Activated CD4-positive, CD25-positive, alpha-beta regulatory T cell (primary cell): ENCODE data around the gene ZNF154.

Source experiments
- DNase-seq, 4 experiments: peaks; one replicate each; lab custom pipeline; 2025; lab: John Stamatoyannopoulos, UW

Gene ZNF154

DNA sequence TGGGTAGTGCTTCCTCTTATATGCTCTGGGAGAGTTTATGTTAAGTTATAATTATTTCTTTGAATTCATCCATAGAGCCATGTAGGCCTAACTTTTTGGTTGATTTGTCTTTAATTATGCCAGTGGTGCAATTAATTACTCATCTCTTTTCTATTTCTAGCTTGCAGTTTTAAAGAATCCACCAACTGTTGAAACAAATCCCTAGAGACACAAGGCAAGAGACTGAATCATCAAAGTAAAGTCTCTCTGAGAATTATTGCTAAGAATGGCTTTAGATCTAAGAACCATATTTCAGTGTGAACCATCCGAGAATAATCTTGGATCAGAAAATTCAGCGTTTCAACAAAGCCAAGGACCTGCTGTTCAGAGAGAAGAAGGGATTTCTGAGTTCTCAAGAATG is 33.1 kb downstream of the ZNF154 start:
- DNase-seq, result no peak

DNA sequence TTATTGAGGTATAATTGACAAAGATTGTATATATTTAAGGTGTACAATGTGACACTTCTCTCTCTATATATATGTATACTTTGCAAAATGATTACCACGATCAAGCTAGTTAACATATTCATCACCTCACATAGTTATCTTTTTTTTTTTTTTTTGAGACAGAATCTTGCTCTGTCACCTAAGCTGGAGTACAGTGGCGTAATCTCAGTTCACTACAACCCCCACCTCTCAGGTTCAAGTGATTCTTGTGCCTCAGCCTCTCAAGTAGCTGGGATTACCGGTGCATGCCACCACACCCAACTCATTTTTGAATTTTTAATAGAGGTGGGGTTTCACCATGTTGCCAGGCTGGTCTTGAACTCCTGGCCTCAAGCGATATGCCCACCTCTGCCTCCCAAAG is 36.5 kb downstream of the ZNF154 start:
- DNase-seq, result no peak

DNA sequence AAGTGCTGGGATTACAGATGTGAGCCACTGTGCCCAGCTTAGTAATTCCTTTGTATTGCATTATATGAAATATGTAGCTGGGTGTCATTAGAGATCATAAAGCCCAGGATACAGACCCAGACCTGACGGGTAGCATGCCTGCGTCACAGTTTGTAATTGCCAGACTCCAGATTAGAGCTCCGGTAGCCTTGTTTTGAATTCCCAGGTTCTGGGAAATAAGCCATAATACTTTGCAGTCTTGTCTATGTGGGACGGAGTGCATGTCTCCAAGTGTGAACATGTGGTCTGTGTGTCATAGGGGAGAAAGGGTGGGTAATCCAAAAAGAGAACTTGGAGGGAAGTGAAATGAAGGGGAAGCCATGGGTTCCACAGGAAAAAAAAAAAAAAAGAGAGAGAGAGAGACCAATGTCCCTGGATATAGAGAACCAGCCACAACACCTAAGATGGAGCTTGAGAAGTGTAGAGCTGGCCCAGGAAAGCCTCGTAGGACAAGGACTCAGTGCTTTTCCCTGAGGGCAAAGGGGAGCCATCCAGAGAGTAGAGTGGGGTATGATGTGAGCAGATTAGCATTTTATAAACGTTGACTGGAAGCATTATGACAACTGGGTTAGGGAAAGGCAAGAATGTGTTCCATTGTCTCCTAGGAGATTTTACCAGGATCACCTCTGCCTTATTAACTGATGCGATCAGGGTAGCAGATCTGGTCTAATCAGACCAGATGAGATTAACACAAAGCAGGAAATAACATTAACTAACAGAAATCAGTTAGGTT is 37.7 kb downstream of the ZNF154 start:
- no peak for DNase-seq

DNA sequence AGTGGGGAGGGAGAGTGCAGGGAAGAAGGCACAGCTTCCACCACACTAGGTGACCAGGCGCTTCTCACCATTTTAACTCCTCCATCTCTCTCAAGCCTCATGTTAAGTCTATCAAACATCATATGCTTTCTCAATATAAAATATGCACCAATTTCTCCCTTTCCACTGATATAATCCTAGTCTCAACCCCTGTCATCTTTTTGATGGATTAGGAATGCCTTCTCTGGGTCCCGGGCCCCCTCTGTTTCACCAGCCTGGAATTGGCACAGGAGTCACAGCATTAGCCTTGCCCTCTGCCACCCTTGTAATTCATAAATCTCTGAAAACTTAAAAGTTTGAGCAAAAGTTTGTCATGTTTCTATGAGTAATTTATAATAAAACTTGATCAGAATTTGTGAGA is 40.4 kb downstream of the ZNF154 start, which contains the start of gene ZSCAN4:
ZSCAN4 (plus strand) TSS at position 301 of the 400 bp plus-strand sequence. CDS start 7,211 bp downstream, outside the sequence.
- no peak for DNase-seq

DNA sequence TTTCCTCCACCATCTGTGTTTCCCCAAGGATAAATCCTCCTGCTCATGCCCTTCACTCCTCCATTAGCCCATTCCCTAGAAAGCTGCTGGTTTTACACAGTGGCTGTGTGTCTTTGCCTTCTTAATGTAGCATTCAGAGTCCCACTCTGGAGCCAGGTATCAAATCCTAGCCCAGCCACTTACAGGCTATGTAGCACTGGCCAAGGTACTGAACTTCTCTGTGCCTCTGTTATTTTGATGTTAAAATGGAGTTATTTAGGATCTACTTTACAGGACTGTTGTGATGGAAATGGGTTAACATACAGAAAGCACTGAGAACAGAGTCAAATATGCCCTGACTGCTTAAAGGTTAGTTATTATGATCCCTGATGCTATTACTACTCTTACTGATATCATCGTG is 41.8 kb downstream of the ZNF154 start:
- DNase-seq, result no peak

DNA sequence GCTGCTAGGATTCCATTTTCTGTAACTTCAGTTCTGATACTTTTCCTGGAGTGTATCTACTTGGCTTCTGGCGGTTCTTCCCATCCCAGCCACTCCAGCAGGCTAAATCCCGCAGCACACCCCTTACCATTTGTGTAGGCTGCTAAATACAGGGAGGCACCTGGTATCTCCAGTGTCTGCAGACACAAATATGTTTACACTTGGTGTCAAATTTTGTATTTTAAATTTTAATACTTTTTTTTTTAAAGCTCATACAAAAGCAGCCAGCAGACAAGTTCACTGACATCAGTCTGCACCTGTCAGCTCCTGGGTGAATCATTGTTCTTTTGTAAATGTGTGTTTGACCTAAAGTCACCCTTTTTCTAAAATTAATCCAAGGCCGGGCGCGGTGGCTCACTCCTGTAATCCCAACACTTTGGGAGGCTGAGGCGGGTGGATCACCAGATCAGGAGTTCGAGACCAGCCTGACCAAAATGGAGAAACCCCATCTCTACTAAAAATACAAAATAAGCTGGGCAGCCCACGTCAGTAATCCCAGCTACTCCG is 43.7 kb downstream of the ZNF154 start:
- no peak for DNase-seq

DNA sequence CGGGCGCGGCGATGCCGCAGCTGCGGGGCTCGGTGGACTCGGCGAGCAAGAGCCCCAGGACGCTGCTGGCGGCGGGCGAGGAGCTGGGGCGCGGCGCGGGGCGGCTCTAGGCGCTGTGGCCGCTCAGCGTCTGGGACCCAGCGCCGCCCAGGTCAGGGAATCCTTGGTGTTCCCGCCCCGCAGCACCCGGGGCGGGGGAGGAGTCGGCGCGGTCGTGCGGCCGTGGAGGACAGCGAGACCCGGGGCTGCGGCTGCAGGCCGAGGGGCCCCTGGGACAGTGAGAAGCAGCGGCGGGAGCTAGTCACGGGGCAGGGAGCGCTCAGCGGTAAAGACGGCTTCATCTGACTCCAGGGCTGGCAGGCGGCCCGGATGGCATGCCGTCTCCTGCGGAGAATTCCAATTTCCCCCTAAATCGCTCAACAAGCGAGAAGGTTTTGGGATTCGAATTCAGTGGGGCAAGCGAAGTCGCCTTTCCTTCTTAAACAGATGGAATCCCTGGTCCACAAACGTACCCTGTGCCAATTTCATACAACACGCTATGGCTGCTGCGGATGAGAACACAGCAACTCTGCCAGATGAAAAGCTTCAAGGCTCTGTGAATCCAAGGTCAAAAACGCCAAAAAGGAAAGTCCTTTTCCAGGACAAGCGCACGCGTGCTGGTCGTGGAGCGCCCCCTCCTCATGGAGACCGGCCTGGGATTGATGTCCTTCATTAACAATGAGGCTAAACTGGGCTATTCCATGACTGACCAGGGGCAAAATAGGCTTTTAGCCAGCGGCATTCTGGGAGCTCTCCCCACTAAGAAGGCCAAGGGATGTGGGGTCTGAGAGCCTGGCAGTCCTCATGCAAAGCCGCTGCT is 44.5 kb downstream of the ZNF154 start:
- no peak for DNase-seq

DNA sequence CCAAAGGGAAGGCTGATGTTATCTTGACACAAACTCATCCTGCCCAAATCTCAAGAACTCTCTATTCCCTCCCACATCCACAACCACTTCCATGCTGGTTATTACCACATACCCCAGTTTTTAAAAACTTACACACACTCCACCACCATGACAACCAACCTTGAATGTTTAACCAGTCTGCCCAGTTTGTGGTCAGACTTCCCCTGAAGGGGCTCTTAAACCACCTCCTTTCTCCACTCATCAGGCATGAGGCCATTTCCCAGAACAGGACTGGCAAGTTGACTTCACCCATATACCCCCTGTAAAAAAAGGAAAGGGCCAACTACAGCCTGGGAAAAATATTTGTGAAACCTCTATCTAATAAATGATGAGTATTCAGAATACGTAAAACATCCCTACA is 52.7 kb downstream of the ZNF154 start:
- DNase-seq, result no peak

DNA sequence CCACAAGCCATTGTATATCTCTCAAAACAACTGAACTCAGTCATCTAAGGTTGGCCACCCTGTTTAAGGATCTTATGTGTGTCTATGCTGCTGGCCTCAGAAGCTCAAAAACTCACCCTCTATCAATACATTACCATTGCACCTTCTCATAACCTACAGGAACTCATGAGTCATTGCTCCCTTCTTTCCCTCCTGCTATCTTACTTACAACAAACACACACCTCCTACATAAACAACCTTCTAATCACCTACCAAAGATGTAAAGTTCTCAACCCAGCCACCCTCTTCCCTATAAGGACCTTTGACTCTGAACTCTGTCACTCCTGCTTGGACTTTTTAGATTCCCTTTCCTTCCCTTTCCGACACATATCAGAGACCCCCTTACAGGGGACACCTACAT is 53.6 kb downstream of the ZNF154 start:
- DNase-seq, result no peak

DNA sequence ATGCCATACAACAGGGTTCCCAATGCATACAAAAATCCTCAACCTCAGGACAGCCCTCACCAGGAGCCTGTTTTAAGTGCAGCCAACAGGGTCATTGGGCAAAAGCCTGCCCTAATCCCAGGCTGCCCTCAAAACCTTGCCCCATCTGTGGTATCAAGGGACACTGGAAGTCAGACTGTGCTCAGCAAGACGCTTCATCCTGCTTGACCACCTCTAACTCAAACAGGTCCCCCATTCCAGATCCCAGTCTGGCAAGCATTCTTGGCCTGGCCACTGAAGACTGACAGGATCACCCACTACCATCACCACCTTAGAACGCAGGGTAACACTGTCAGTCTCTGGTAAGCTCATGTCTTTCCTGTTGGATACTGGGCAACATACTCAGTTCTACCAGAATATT is 55.3 kb downstream of the ZNF154 start:
- DNase-seq, result no peak

DNA sequence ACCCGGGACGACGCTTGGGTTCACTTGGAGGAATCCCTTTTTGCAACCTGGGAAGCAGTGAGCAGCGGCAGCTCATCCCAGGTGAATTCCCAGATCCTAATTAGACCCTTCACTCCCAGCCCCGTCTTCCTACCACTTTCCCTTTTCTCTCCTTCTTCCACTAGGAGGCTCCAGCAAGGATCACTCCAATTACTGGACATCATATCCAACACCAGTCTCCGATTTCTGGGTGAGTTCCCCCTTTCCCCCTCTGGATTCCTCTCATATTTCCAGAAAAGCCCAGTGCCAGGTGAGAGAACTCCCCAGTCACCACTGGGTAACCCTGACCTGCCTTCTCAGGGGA is 57.4 kb downstream of the ZNF154 start:
- DNase-seq, result no peak

DNA sequence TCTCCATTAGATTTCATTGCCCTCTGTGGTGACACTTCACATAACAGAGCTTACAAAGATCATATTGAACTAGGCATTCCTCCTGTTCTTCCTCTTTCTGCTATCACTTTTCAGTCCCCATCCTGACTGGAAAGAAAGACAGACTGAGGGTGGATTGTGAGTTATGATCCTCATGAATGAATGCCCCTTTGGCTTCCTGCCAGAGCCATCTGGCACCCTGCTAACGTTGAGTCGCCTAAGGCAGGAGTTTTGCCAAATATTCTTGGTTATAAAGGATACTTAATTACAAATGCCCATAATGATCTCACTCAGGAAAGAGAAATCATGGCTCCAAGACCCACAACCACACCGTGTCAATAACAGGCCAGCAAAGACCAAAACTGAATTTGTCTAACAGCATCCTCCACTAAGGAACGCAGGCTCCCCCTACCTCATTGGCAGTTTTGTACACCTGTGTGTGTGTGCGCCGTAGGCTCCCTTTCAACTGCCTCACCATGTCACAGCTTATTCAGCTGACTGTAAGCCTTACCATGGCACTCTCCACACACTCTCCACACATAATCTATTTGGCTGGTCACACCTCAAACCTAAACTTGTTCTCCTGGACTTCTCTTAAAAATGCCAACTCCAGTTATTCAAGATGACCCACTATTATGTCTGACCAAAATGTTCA is 60.5 kb downstream of the ZNF154 start:
- no peak for DNase-seq
